Progenitor cell of endocrine pancreas (in vitro differentiated cells): Measurements from ENCODE around the gene GJD3. TPM values are rescaled to one million over a fixed set of nuclear protein-coding genes. Genes with fewer than 3 reads are reported as not detected.
A peak's percentile ranks its signal among the peaks of the same experiment; 100 is the strongest.

Source experiments
- DNase-seq: peaks from one replicate; pipeline ENCODE4 v3.0.0; 2021; ENCODE audit warnings: low spot score; ENCODE audit not compliant: unreplicated experiment
- H3K27ac Mint-ChIP-seq: 2 replicates; pipeline ENCODE4 v1.8.0; 2021; ENCODE audit warnings: mild to moderate bottlenecking, moderate library complexity, mixed read lengths
- H3K27me3 Mint-ChIP-seq: 2 replicates; pipeline ENCODE4 v1.8.0; 2021; ENCODE audit warnings: mixed read lengths
- H3K36me3 Mint-ChIP-seq: 2 replicates; pipeline ENCODE4 v1.8.0; 2022; ENCODE audit warnings: mixed read lengths; ENCODE audit not compliant: insufficient read depth
- H3K4me1 Mint-ChIP-seq: 2 replicates; pipeline ENCODE4 v1.8.0; 2021; ENCODE audit warnings: low read depth, mixed read lengths
- H3K4me3 Mint-ChIP-seq: 2 replicates; pipeline ENCODE4 v1.8.0; 2021; ENCODE audit warnings: low read depth, mild to moderate bottlenecking, moderate library complexity, mixed read lengths
- H3K9me3 Mint-ChIP-seq: 2 replicates; pipeline ENCODE4 v1.8.0; 2021; ENCODE audit warnings: low read depth, mixed read lengths
- CTCF ChIP-seq: fragments of 200-600 bp; sonication (generic); IDR thresholded peaks from one replicate; pipeline ENCODE4 v1.5.0; 2021; ENCODE audit warnings: antibody characterized with exemption, mild to moderate bottlenecking; ENCODE audit not compliant: unreplicated experiment
- total RNA-seq: library from RNA; stranded (reverse); gene quantifications from 2 replicates; pipeline ENCODE4 v1.2.1, GENCODE V29; 2021

GJD3 gene
- total RNA-seq, 1 donor from 2014 or later = not detected

- Mint-ChIP-seq H3K9me3 (no peaks in the 10 kb centered on the region), H3K4me3 (peak overlapping the region; percentile 37), H3K36me3 (peaks cover 10% of the 10 kb centered on the region), H3K27ac (peak overlapping the region; percentile 88), H3K4me1 (peaks cover 82% of the 10 kb centered on the region), H3K27me3 (no peaks in the 10 kb centered on the region)
- TF ChIP-seq CTCF = no peak
- DNase-seq = no peak
Measured at GRCh38 chr17:40347319-40348135, 17.0 kb downstream of the GJD3 start.

GRCh38 chr17:40346765-40347158, 17.8 kb downstream of the GJD3 start:
- H3K9me3 Mint-ChIP-seq = no peaks in the 10 kb centered on the region
- peaks cover 75% of the 10 kb centered on the region for H3K4me1 Mint-ChIP-seq
- H3K27me3 Mint-ChIP-seq = no peaks in the 10 kb centered on the region
- no peak for TF ChIP-seq CTCF
- H3K4me3 Mint-ChIP-seq = peak overlapping the region; percentile 37
- no peak for DNase-seq
- peak overlapping the region; percentile 88 for H3K27ac Mint-ChIP-seq
- H3K36me3 Mint-ChIP-seq = peaks cover 5% of the 10 kb centered on the region

GRCh38 chr17:40345994-40346764, 18.4 kb downstream of the GJD3 start:
- H3K4me1 Mint-ChIP-seq = peaks cover 69% of the 10 kb centered on the region
- H3K27me3 Mint-ChIP-seq = no peaks in the 10 kb centered on the region
- no peak for TF ChIP-seq CTCF
- peak overlapping the region; percentile 97 for H3K27ac Mint-ChIP-seq
- H3K36me3 Mint-ChIP-seq = peaks cover 4% of the 10 kb centered on the region
- H3K9me3 Mint-ChIP-seq = no peaks in the 10 kb centered on the region
- H3K4me3 Mint-ChIP-seq = peak overlapping the region; percentile 89
- no peak for DNase-seq

DNA sequence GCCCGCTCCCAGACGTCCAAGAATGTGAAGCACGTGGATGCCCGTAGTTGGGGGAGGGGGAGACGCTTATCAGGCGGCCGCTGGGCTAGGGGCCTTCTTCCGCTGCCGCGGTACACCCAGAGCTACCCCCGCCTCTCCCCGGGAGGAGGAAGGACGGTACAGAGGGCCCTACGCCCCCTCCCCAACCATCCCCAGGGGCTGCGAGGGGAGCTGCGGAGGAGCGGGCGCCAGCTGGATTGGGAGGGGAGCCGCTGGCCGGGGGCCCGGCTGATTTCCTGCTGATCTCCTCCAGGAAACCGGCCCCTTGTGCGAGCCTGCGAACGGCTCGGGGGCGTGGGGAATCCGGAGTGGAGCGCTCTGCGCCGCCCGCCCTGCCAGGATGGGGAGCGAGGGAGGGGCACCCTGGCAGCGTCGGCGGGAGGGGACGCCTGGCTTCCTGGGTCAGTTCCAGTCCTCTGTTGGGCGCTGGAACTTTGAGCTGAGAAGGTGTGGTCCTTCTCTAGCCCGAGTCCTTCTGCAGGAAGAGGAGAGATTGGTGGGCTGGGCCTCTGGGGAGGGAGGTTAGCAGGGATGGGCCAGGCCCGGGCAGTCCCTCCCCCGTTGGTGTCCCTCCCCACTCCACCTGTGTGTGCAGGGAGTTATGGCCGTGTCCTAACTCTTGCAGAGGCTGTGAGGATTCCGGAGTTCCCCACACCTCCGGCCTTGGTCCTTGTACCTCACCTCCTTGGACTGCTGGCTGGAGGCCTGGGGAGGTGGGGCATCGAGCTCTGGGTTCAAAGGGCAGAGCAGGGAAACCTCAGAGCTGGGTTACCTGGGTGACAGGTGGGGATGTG, 19.2 kb downstream of the GJD3 start:
- Mint-ChIP-seq H3K4me3 (peak overlapping the region; percentile 89), H3K36me3 (peaks cover 4% of the 10 kb centered on the region), H3K27ac (peak overlapping the region; percentile 97), H3K9me3 (no peaks in the 10 kb centered on the region), H3K27me3 (no peaks in the 10 kb centered on the region), H3K4me1 (peaks cover 68% of the 10 kb centered on the region)
- DNase-seq = peak; percentile 46
- TF ChIP-seq CTCF = no peak
